H9 (cell line): ENCODE results near the gene TMEM208. TPM values are rescaled to one million over a fixed set of nuclear protein-coding genes. Genes with fewer than 3 reads are reported as not detected.

Source experiments
- DNase-seq: peaks from one replicate; pipeline ENCODE4 v3.0.0-alpha.2; 2017
- H2AFZ ChIP-seq: one replicate; pipeline ENCODE4 v1.6.1; 2013; ENCODE audit warnings: mild to moderate bottlenecking, low read length, control low read depth, moderate library complexity
- H2AK5ac ChIP-seq: 2 replicates; pipeline ENCODE4 v1.6.1; 2013; ENCODE audit warnings: low read length, control low read depth, mixed read lengths; ENCODE audit not compliant: insufficient read length
- H2BK120ac ChIP-seq: one replicate; pipeline ENCODE4 v1.6.1; 2013; ENCODE audit warnings: low read depth, mild to moderate bottlenecking, low read length, control low read depth, inconsistent platforms; ENCODE audit not compliant: poor library complexity, severe bottlenecking
- H2BK12ac ChIP-seq: 2 replicates; pipeline ENCODE4 v1.6.1; 2013; ENCODE audit warnings: low read length, control low read depth, mixed read lengths, low read depth; ENCODE audit not compliant: insufficient read length
- H2BK15ac ChIP-seq: 2 replicates; pipeline ENCODE4 v1.6.1; 2013; ENCODE audit warnings: low read depth, low read length, control low read depth
- H2BK20ac ChIP-seq: one replicate; pipeline ENCODE4 v1.6.1; 2013; ENCODE audit warnings: low read depth, mild to moderate bottlenecking, low read length, control low read depth, inconsistent platforms; ENCODE audit not compliant: poor library complexity, severe bottlenecking
- H2BK5ac ChIP-seq: 2 replicates; pipeline ENCODE4 v1.6.1; 2013; ENCODE audit warnings: low read length, control low read depth, mixed read lengths; ENCODE audit not compliant: insufficient read length
- H3K14ac ChIP-seq: 2 replicates; pipeline ENCODE4 v1.6.1; 2013; ENCODE audit warnings: low read length, control low read depth; ENCODE audit not compliant: insufficient read depth
- H3K18ac ChIP-seq: 2 replicates; pipeline ENCODE4 v1.6.1; 2013; ENCODE audit warnings: low read depth, mild to moderate bottlenecking, mixed read lengths, low read length, control low read depth; ENCODE audit not compliant: insufficient read length
- H3K23ac ChIP-seq: 2 replicates; pipeline ENCODE4 v1.6.1; 2013; ENCODE audit warnings: low read length, control low read depth, mixed read lengths, low read depth; ENCODE audit not compliant: insufficient read length
- H3K23me2 ChIP-seq: 2 replicates; pipeline ENCODE4 v1.6.1; 2013; ENCODE audit warnings: low read depth, mild to moderate bottlenecking, mixed read lengths, low read length, control low read depth; ENCODE audit not compliant: insufficient read length, poor library complexity, severe bottlenecking
- H3K27ac ChIP-seq: 2 replicates; pipeline ENCODE4 v1.5.1; 2013; ENCODE audit warnings: low read length, control low read depth, mixed read lengths, low read depth; ENCODE audit not compliant: insufficient read length
- H3K27me3 ChIP-seq: 2 replicates; pipeline ENCODE4 v1.6.1; 2013; ENCODE audit warnings: low read length, control low read depth, inconsistent platforms; ENCODE audit not compliant: insufficient read depth
- H3K4ac ChIP-seq: 2 replicates; pipeline ENCODE4 v1.6.1; 2013; ENCODE audit warnings: low read depth, mild to moderate bottlenecking, control low read depth, inconsistent platforms, low read length, moderate library complexity
- H3K4me1 ChIP-seq: 2 replicates; pipeline ENCODE4 v1.6.1; 2013; ENCODE audit warnings: low read length, control low read depth, inconsistent platforms; ENCODE audit not compliant: insufficient read depth
- H3K4me2 ChIP-seq: 2 replicates; pipeline ENCODE4 v1.6.1; 2013; ENCODE audit warnings: low read length, control low read depth, mixed read lengths; ENCODE audit not compliant: insufficient read length, insufficient read depth
- H3K56ac ChIP-seq: 2 replicates; pipeline ENCODE4 v1.6.1; 2013; ENCODE audit warnings: low read depth, mild to moderate bottlenecking, mixed read lengths, low read length, control low read depth; ENCODE audit not compliant: insufficient read length
- H3K79me1 ChIP-seq: 2 replicates; pipeline ENCODE4 v1.6.1; 2013; ENCODE audit warnings: low read depth, mild to moderate bottlenecking, moderate library complexity, low read length, control low read depth, inconsistent platforms; ENCODE audit not compliant: insufficient read depth, poor library complexity, severe bottlenecking
- H3K79me2 ChIP-seq: 2 replicates; pipeline ENCODE4 v1.6.1; 2013; ENCODE audit warnings: low read length, control low read depth, inconsistent platforms; ENCODE audit not compliant: insufficient read depth
- H3K9ac ChIP-seq: 2 replicates; pipeline ENCODE4 v1.6.1; 2013; ENCODE audit warnings: low read length, control low read depth, mixed read lengths; ENCODE audit not compliant: insufficient read length; ENCODE audit errors: extremely low read depth
- H3K9me3 ChIP-seq: one replicate; pipeline ENCODE4 v1.6.1; 2013; ENCODE audit warnings: low read depth, low read length, inconsistent platforms; ENCODE audit not compliant: control insufficient read depth
- H3T11ph ChIP-seq: one replicate; pipeline ENCODE4 v1.6.1; 2013; ENCODE audit warnings: mild to moderate bottlenecking, low read length, control low read depth, inconsistent platforms
- H4K20me1 ChIP-seq: one replicate; pipeline ENCODE4 v1.6.1; 2013; ENCODE audit not compliant: control insufficient read depth, insufficient read length, insufficient read depth
- H4K5ac ChIP-seq: 2 replicates; pipeline ENCODE4 v1.6.1; 2013; ENCODE audit warnings: low read depth, mild to moderate bottlenecking, mixed read lengths, low read length, control low read depth; ENCODE audit not compliant: insufficient read length
- H4K8ac ChIP-seq: replicated peaks from 2 replicates; pipeline ENCODE4 v1.6.1; 2013; ENCODE audit warnings: low read length, control low read depth, mixed read lengths, low read depth; ENCODE audit not compliant: insufficient read length
- H4K91ac ChIP-seq: 2 replicates; pipeline ENCODE4 v1.6.1; 2013; ENCODE audit warnings: low read depth, mild to moderate bottlenecking, moderate library complexity, mixed read lengths, low read length, control low read depth; ENCODE audit not compliant: insufficient read length
- H3K27ac Mint-ChIP-seq, 3 experiments: 2 replicates in 2 of 3; 3 replicates in 1 of 3; pipeline ENCODE4 v1.8.0; 2020 to 2021; ENCODE audit warnings: mixed read lengths in 3 of 3, mild to moderate bottlenecking in 1 of 3, moderate library complexity in 1 of 3
- H3K27me3 Mint-ChIP-seq: 2 replicates; pipeline ENCODE4 v1.8.0; 2021; ENCODE audit warnings: low read depth, mild to moderate bottlenecking, moderate library complexity, mixed read lengths
- H3K36me3 Mint-ChIP-seq, 3 experiments: 2 replicates in 2 of 3; 3 replicates in 1 of 3; pipeline ENCODE4 v1.8.0; 2020 to 2021; ENCODE audit warnings: low read depth in 3 of 3, mixed read lengths in 3 of 3; ENCODE audit not compliant: insufficient read depth in 1 of 3
- H3K4me1 Mint-ChIP-seq, 2 experiments: 2 replicates each; pipeline ENCODE4 v1.8.0; 2020; ENCODE audit warnings: mixed read lengths in 2 of 2
- H3K4me3 Mint-ChIP-seq, 2 experiments: 2 replicates in 1 of 2; 3 replicates in 1 of 2; pipeline ENCODE4 v1.8.0; 2020 to 2021; ENCODE audit warnings: mild to moderate bottlenecking in 2 of 2, mixed read lengths in 2 of 2, moderate library complexity in 1 of 2
- H3K9me3 Mint-ChIP-seq, 2 experiments: 2 replicates in 1 of 2; 3 replicates in 1 of 2; pipeline ENCODE4 v1.8.0; 2020; ENCODE audit warnings: mild to moderate bottlenecking in 2 of 2, mixed read lengths in 2 of 2, moderate library complexity in 1 of 2
- WGBS: extraction: QIAGEN DNeasy Blood & Tissue Kit; methylation state at CpG from one replicate; pipeline ENCODE4 v1.1.7; 2013; ENCODE audit warnings: missing lambda C conversion rate, low lambda C conversion rate, mixed read lengths; ENCODE audit not compliant: insufficient read length; ENCODE audit errors: extremely low coverage; 5-methylcytosine and 5-hydroxymethylcytosine counted together
- total RNA-seq: library from RNA; stranded (reverse); gene quantifications from 2 replicates; pipeline ENCODE4 v1.2.1, GENCODE V29; 2021
- TF ChIP-seq, protein P1 (sequence below): fragments of 200-600 bp; sonication (generic); conservative IDR thresholded peaks from 3 replicates; pipeline ENCODE4 v1.8.0; 2021; ENCODE audit warnings: antibody characterized with exemption, mild to moderate bottlenecking

The TMEM208 gene
- total RNA-seq, 1 experiment from 2014 or later, result 42.6 TPM

DNA sequence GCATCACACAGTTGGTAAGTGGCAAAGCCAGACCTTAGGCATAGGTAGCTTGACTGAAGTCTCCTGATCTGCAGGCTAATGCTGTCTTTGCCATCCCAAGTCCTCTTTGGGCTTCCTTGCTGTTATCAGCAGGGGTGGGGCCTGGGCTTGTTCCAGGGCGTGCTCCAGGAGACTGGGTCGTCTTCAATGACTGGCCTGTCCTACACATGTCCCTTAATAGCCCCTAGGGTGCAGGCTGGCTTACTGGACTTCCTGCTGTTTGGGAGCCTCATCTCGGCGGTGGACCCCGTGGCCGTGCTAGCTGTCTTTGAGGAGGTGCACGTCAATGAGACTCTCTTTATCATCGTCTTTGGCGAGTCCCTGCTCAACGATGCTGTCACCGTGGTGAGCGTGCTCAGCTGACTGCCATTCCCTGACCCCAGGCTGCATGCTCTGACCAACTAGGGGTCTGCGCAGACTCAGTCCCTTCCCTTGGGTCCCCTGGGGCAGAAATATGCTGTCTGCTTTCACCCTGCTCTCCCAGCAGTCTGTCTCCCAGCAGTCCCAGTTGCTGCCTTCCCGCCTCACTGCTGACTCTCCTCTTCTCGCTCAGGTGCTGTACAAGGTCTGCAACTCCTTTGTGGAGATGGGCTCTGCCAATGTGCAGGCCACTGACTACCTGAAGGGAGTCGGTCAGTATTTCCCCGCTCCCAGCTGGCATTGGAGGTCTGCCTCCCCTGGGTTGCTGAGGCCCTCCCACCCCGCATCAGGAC is 28.0 kb downstream of the TMEM208 start:
- WGBS, result no CpG with 5 or more reads among the region's 18 CpGs
- no peak overlapping the region for H2BK20ac ChIP-seq
- H2BK5ac ChIP-seq, result no peak overlapping the region
- H3K4me2 ChIP-seq, result no peak overlapping the region
- H2AK5ac ChIP-seq, result no peak overlapping the region
- no peak overlapping the region for H3K18ac ChIP-seq
- Mint-ChIP-seq H3K27me3 (peaks cover 7% of the 10 kb centered on the region), H3K27ac (no peak overlapping the region), H3K9me3 (no peaks in the 10 kb centered on the region), H3K4me3 (no peak overlapping the region), H3K4me1 (peaks cover 4% of the 10 kb centered on the region in 2 experiments), H3K36me3 (peaks cover 0 to 21% (median 0%) of the 10 kb centered on the region in 3 experiments; a peak in 3 of 7 replicates)
- no peaks in the 10 kb centered on the region; the same call in 1 of the 2 replicates for H3K27me3 ChIP-seq
- H3K79me1 ChIP-seq, result no peaks in the 10 kb centered on the region
- no peak overlapping the region for H3K56ac ChIP-seq
- no peak overlapping the region for H3K9ac ChIP-seq
- TF ChIP-seq, protein P1, sequence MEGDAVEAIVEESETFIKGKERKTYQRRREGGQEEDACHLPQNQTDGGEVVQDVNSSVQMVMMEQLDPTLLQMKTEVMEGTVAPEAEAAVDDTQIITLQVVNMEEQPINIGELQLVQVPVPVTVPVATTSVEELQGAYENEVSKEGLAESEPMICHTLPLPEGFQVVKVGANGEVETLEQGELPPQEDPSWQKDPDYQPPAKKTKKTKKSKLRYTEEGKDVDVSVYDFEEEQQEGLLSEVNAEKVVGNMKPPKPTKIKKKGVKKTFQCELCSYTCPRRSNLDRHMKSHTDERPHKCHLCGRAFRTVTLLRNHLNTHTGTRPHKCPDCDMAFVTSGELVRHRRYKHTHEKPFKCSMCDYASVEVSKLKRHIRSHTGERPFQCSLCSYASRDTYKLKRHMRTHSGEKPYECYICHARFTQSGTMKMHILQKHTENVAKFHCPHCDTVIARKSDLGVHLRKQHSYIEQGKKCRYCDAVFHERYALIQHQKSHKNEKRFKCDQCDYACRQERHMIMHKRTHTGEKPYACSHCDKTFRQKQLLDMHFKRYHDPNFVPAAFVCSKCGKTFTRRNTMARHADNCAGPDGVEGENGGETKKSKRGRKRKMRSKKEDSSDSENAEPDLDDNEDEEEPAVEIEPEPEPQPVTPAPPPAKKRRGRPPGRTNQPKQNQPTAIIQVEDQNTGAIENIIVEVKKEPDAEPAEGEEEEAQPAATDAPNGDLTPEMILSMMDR, result no peak
- no peak overlapping the region for H2AFZ ChIP-seq
- H3K4me1 ChIP-seq, result no peaks in the 10 kb centered on the region; the same call in 1 of the 2 replicates
- H4K5ac ChIP-seq, result no peak overlapping the region
- no peak overlapping the region for H2BK120ac ChIP-seq
- H4K91ac ChIP-seq, result no peak overlapping the region
- H3K27ac ChIP-seq, result no peak overlapping the region
- H3T11ph ChIP-seq, result no peak overlapping the region
- no peaks in the 10 kb centered on the region for H3K9me3 ChIP-seq
- H3K4ac ChIP-seq, result no peak overlapping the region
- H3K23ac ChIP-seq, result no peak overlapping the region
- no peak overlapping the region for H2BK12ac ChIP-seq
- no peaks in the 10 kb centered on the region for H3K79me2 ChIP-seq
- H3K14ac ChIP-seq, result no peak overlapping the region
- H3K23me2 ChIP-seq, result no peaks in the 10 kb centered on the region
- no peak overlapping the region for H2BK15ac ChIP-seq
- H4K20me1 ChIP-seq, result no peaks in the 10 kb centered on the region
- no peak for DNase-seq
- no peak overlapping the region for H4K8ac ChIP-seq
